ENCODE measurements around the gene MBD3L2. TPM values are rescaled to one million over a fixed set of nuclear protein-coding genes. Genes with fewer than 3 reads are reported as not detected.

Gene MBD3L2
- total and polyA plus RNA-seq, 2 experiments from 2014 or later: not detected

- Histone ChIP-seq H3K27me3 (no peaks in the 10 kb centered on the region), H3K9me3 (ENCODE audit: low read depth) (no peaks in the 10 kb centered on the region), H3K36me3 (replicated peaks; ENCODE audit: insufficient read depth, low read depth) (no peaks in the 10 kb centered on the region), H2AFZ (no peak overlapping the region), H3K9me2 (replicated peaks; ENCODE audit: insufficient read depth) (no peaks in the 10 kb centered on the region), H3K4me2 (no peak overlapping the region), H3K4me1 (ENCODE audit: insufficient read depth) (no peaks in the 10 kb centered on the region), H3K79me2 (no peaks in the 10 kb centered on the region), H4K20me1 (ENCODE audit: insufficient read depth, poor library complexity, severe bottlenecking) (no peaks in the 10 kb centered on the region), H3K27ac (no peak overlapping the region), H3K4me3 (no peak overlapping the region)
- WGBS (ENCODE audit: low lambda C conversion rate, missing lambda C conversion rate): 29% methylated on average over 17 of the region's 18 CpGs
- TF ChIP-seq CTCF (IDR thresholded peaks at IDR 0.05; ENCODE audit: poor library complexity): peak; percentile 64
- no peak for TF ChIP-seq EZH2phosphoT487 (IDR thresholded peaks at IDR 0.05; ENCODE audit: low read depth, severe bottlenecking, unreplicated experiment)
- no peak for TF ChIP-seq EZH2 (IDR thresholded peaks at IDR 0.05; ENCODE audit: borderline replicate concordance)
- peak; percentile 59 for DNase-seq (ENCODE audit: low spot score)
Observed at GRCh38 chr19:7004313-7004931, 44.7 kb upstream of the MBD3L2 start.

DNA sequence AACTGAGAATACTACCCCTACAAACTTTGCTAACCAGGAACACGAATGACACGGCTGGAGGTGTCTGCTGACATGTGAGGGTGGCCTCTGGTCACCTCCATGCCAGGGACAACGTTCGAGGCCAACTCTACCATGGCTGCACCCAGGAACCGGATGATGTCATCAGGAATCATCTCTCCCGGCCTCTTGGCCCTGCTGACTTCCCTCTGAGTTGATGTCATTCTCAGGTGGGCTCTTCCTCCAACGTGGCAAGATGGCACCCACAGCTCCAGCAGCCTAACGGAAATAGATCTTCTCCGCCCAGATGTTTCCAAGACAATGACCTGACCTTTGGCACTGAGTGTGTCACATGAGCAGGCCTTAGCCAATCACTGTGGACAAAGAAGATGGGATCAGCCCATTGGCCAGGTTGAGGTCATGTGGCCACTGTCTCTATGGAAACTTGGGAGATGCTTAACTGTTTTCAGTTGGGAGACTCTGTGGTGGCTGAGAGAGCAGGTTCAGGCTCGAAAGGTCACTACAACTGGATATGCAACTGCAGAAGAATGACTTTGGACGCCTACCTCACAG is 42.9 kb upstream of the MBD3L2 start:
- Histone ChIP-seq H3K27ac (no peak overlapping the region), H3K4me1 (ENCODE audit: insufficient read depth) (no peaks in the 10 kb centered on the region), H4K20me1 (ENCODE audit: insufficient read depth, poor library complexity, severe bottlenecking) (no peaks in the 10 kb centered on the region), H3K4me3 (no peak overlapping the region), H3K9me2 (replicated peaks; ENCODE audit: insufficient read depth) (no peaks in the 10 kb centered on the region), H3K36me3 (replicated peaks; ENCODE audit: insufficient read depth, low read depth) (no peaks in the 10 kb centered on the region), H3K4me2 (no peak overlapping the region), H2AFZ (no peak overlapping the region), H3K9me3 (ENCODE audit: low read depth) (no peaks in the 10 kb centered on the region), H3K27me3 (no peaks in the 10 kb centered on the region), H3K79me2 (no peaks in the 10 kb centered on the region)
- TF ChIP-seq CTCF (IDR thresholded peaks at IDR 0.05; ENCODE audit: poor library complexity) (no peak), EZH2phosphoT487 (IDR thresholded peaks at IDR 0.05; ENCODE audit: low read depth, severe bottlenecking, unreplicated experiment) (no peak), EZH2 (IDR thresholded peaks at IDR 0.05; ENCODE audit: borderline replicate concordance) (no peak)
- no peak for DNase-seq (ENCODE audit: low spot score)
- 71% methylated on average over 11 of the region's 11 CpGs for WGBS (ENCODE audit: low lambda C conversion rate, missing lambda C conversion rate)

- no peaks in the 10 kb centered on the region for H3K9me3 ChIP-seq (ENCODE audit: low read depth)
- H3K36me3 ChIP-seq (replicated peaks; ENCODE audit: insufficient read depth, low read depth): no peaks in the 10 kb centered on the region
- H3K4me1 ChIP-seq (ENCODE audit: insufficient read depth): no peaks in the 10 kb centered on the region
- no peak overlapping the region for H3K4me2 ChIP-seq
- no peaks in the 10 kb centered on the region for H3K9me2 ChIP-seq (replicated peaks; ENCODE audit: insufficient read depth)
- no peak overlapping the region for H3K27ac ChIP-seq
- H3K27me3 ChIP-seq: no peaks in the 10 kb centered on the region
- WGBS (ENCODE audit: low lambda C conversion rate, missing lambda C conversion rate): 88% methylated on average over 4 of the region's 4 CpGs
- no peak overlapping the region for H3K4me3 ChIP-seq
- H3K79me2 ChIP-seq: no peaks in the 10 kb centered on the region
- no peaks in the 10 kb centered on the region for H4K20me1 ChIP-seq (ENCODE audit: insufficient read depth, poor library complexity, severe bottlenecking)
- DNase-seq (ENCODE audit: low spot score): no peak
- H2AFZ ChIP-seq: no peak overlapping the region
- TF ChIP-seq EZH2phosphoT487 (IDR thresholded peaks at IDR 0.05; ENCODE audit: low read depth, severe bottlenecking, unreplicated experiment) (no peak), CTCF (IDR thresholded peaks at IDR 0.05; ENCODE audit: poor library complexity) (no peak), EZH2 (IDR thresholded peaks at IDR 0.05; ENCODE audit: borderline replicate concordance) (no peak)
Observed at GRCh38 chr19:7007859-7008258, 41.3 kb upstream of the MBD3L2 start.
